Measurements from ENCODE around the gene GPR176.
"Not testable (repeated sequence)": the region's sequence is repeated elsewhere in the genome, so short reads cannot be mapped to it uniquely, and the experiment has no call there.

GPR176 gene

GRCh38 chr15:39936187-39936586 is 16.1 kb upstream of the GPR176 start:
- no peak for DNase-seq (ENCODE audit: low read depth in 2 of 2, low spot score in 1 of 2)

DNA sequence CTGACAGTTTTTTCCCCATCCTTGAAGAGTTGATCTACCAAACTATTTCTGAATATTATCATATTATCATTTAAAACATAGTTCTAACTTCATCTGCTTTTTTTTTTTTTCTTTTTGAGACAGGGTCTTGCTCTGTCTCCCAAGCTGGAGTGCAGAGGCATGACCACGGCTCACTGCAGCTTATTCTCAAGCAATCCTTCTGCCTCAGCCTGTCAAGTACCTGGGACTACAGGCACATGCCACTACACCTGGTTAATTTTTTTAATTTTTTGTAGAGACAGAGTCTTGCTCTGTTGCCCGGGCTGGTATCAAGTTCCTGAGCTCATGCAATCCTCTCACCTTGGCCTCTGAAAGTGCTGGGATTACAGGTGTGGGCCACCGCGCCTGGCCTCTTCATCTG is 15.2 kb upstream of the GPR176 start:
- no peak for DNase-seq (ENCODE audit: low read depth in 2 of 2, low spot score in 1 of 2)

DNA sequence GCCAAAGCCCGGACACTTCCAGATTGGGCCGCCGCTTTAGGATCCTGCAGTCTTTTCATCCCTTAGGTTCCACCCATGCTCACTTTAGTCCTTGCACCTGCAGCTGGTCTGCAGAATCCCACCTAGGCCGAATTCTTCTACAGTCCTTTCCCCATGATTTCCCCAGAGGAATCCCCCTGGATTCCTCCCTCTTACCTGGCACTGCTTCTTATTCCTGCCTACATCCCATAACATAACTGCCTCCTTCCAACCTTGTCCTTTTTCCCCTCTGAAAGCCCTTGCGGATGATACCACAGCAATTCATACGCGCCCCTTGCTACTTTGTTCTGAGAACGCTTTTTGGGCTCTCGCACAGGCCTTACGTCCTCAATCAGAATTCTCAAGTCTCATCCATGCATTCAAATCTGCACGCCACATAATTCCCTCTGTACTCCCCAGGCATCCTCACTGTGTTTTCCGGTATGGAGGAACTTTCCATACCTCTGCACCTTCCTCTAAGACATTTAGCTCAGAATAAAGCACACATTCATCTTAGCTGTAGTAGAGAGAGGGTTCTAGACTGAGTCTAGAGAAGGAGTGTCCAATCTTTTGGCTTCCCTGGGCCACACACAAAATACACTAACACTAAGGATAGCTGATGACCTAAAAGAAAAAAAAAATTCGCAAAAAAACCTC is 14.5 kb upstream of the GPR176 start:
- DNase-seq (ENCODE audit: low read depth in 2 of 2, low spot score in 1 of 2): no peak

- no peak for DNase-seq (ENCODE audit: low read depth in 2 of 2, low spot score in 1 of 2)
These were observed 11.5 kb upstream of the GPR176 start for GRCh38 chr15:39931615-39932014.

GRCh38 chr15:39926526-39926925 is 6.5 kb upstream of the GPR176 start:
- no peak for DNase-seq (ENCODE audit: low read depth in 2 of 2, low spot score in 1 of 2)

DNA sequence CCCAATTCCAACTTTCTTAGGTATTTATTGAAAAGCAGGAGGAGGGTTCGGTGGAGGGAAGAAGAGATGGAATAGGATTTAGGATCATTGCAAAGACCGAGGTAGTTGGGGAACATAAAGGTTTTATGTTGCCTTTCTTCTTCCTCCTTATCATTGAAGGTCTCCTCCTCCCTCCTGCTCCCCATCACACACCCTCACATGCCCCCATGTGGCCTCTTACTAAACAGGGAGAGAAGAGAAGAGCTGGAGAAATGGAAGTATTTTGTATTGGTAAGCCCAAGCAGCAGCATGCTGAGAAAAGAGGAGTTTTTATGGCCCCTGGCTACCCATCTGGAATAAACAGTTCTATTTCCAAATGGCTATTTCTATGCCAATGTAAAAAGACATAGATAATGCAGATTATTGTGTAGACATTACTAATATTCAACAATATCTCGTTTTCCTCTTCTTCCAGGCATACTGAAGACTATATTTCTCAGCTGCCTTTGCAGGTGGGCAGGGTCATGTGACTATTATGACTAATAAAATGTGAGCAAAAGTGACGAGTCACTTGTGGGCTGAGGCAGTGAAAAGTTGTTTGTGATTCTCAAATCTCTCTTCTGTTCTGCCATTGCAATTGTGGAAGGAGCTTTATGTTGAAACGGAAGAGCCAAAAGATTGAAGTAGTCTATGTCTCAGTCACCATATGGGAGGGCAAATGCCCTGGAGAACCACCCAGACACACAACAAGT is 5.2 kb upstream of the GPR176 start:
- DNase-seq (ENCODE audit: low read depth in 2 of 2, low spot score in 1 of 2): no peak

- no peak for DNase-seq (ENCODE audit: low read depth in 2 of 2, low spot score in 1 of 2)
These were observed 4.4 kb upstream of the GPR176 start for GRCh38 chr15:39924437-39924836.

DNA sequence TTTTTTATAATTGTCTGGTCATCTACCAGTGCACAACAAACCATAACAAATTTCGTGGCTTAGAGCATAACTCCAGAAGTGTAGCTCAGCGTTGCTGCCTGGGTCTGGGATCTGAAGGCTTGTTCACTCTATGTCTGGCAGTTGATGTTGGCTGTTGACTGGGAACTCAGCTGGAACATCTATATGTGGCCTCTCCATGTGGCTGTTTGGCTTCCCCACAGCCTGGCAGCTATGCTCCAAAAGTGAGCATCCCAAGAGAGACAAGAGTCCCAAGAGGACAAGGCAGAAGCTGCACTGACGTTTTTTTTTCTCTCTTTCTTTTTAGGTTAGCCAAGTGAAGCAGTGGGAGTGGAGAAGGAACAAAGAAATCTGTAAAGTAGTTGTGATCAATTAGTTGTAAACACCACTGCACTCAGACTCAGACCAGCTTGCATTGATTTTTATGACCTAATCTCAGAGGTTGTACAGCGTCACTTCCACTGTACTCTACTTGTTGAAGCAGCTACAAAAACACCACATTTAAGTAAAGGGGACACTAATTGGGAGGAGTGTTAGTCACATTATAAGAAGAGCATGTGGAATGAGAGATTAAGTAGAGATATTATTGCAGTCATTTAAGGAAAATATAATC is 2.5 kb upstream of the GPR176 start:
- no peak for DNase-seq (ENCODE audit: low read depth in 2 of 2, low spot score in 1 of 2)

DNA sequence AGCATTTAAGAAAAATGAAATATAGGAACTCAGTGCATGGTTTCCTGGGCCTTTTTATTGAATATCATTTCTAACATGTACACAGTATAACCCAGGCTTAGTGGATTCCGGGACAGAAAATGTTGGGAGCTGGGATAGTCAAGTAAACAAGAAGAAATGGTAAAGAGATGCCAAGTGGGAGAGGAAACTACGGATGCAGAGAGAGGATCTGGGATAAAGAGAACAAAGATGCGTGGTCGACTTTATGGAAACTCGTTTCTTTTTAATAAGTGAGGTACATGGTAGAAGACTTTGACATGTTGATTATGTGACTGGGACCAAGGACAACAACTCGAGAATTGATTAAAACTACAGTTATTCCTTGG is 1.2 kb upstream of the GPR176 start:
- no peak for DNase-seq (ENCODE audit: low read depth in 2 of 2, low spot score in 1 of 2)

DNA sequence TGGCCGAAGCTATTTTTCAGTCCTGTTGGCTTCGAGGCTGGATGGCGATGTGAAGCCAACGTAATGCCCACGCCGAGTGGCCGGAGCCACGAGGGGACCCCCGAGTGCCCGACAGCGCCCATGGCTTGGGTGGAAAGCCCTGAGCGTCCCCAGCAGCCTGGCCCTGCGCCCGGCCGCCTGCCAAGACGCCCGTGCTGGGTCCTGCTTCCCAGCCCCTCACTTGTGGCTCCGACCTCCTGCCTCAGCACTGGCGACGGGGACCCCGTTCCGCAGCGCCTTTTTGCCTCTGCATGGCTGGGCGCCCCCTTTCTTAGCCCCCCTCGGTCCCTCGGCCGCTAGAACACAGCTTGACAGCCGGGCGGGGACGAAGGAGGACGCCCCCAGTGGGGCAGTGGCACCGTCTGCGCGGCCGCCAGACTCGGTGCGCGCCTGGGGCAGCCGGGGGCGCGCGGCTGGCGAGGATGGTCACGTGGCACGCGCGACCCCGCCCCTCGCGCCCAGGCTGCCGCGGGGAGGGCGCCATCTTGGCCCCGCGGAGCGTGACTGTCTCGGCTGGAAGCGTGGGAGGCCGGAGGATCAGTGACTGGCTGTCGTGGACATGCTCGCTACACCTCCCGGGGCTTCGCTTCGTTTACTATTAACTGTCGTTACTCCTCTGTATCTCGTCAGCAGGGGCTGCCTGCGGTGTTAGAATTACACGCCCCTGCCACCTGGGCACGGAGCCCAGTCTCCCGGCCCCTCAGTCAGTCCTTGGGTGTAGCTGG is 626 bp upstream of the GPR176 start:
- DNase-seq (ENCODE audit: low read depth in 2 of 2, low spot score in 1 of 2): peak; percentile 69 to 75

DNA sequence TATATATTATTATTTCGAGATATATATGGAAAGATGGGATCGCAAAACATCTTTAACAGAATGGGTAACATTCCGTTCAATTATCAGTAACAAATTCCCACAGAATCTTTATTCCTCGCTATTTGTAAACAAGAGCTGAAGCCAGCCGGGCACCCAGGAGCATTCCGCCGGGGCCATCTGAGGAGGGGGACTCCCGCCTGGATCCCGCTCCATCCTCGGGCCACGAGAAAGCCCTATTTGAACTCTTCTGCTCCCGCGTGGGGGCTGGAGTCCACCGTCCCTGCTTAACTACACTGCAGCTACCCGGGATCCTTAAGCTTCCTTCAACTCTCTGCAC is 687 bp downstream of the GPR176 start:
- no peak for DNase-seq (ENCODE audit: low read depth in 2 of 2, low spot score in 1 of 2)

DNA sequence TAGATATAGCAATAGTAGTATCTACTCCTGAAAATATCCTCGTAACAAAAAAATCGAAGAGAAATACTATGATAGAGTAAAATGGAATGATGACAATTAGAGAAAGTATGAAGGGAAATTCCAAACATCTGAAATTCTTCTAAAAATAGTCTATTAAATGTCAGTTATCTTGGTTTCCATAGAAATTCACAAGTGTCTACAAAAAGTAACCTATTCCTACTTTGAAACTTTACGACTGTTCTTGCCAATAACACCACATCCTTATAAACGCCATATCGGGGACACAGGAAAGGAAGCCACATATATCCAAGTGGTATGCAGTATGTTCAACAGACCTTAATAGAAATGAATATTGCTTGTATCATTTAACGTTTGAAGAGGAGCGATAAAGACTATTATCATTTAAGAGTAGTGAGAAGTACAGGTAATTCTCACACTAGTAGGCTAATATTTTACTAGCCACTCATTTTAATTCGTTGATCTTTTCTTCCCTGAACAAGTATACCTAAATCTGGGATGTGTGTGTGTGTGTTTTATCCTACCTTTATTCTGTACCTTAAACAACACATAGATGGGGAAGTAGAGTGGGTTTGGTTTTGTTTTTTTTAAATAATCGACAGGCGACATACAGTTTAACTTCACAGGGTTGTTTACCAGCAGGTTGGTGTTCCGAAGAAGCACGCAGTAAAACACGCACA is 1.2 kb downstream of the GPR176 start:
- DNase-seq (ENCODE audit: low read depth in 2 of 2, low spot score in 1 of 2): no peak

GRCh38 chr15:39914977-39915376 is 5.1 kb downstream of the GPR176 start:
- DNase-seq (ENCODE audit: low read depth in 2 of 2, low spot score in 1 of 2): no peak

GRCh38 chr15:39909007-39909406 is 11.1 kb downstream of the GPR176 start:
- DNase-seq (ENCODE audit: low read depth in 2 of 2, low spot score in 1 of 2): no peak

- DNase-seq (ENCODE audit: low read depth in 2 of 2, low spot score in 1 of 2): no peak
These were observed 11.9 kb downstream of the GPR176 start for GRCh38 chr15:39908186-39908585.

GRCh38 chr15:39907216-39907615 is 12.8 kb downstream of the GPR176 start:
- DNase-seq (ENCODE audit: low read depth in 2 of 2, low spot score in 1 of 2): no peak

GRCh38 chr15:39904115-39904514 is 16.0 kb downstream of the GPR176 start:
- no peak for DNase-seq (ENCODE audit: low read depth in 2 of 2, low spot score in 1 of 2)

GRCh38 chr15:39898317-39898716 is 21.7 kb downstream of the GPR176 start:
- no peak for DNase-seq (ENCODE audit: low read depth in 2 of 2, low spot score in 1 of 2)

DNA sequence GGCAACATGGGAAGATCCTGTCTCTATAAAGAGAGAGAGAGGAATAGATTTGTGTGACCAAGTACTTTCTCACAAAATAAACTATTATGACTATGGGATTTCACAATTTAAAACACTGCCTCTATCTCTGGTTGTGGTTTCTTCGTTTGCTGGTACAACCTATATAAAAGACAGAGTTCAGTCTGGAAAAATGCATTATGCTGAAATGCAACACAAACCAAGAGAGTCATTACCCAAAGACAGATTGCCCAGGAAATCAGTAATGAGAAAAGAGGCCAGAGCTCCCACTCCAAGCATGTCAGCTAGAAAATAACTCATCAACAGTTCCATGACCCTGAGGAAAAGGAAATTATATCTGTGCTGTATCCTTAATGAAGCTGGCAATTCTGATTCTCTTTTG is 23.2 kb downstream of the GPR176 start:
- DNase-seq (ENCODE audit: low read depth in 2 of 2, low spot score in 1 of 2): no peak

DNA sequence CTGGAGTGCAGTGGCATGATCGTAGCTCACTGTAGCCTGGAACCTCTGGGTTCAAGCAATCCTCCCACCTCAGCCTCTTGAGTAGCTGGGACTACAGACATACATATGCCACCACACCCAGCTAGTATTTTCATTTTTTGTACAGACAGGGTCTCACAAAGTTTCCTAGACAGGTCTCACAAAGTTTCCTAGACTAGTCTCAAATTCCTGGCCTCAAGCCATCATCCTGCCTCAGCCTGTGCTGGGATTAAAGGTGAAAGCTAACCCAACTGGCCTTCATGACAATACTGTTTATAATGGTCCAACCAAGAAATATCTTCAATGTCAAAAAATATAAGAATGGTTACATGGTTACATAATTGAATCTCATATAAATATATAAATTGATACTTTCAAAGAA is 24.0 kb downstream of the GPR176 start:
- DNase-seq (ENCODE audit: low read depth in 2 of 2, low spot score in 1 of 2): no peak

DNA sequence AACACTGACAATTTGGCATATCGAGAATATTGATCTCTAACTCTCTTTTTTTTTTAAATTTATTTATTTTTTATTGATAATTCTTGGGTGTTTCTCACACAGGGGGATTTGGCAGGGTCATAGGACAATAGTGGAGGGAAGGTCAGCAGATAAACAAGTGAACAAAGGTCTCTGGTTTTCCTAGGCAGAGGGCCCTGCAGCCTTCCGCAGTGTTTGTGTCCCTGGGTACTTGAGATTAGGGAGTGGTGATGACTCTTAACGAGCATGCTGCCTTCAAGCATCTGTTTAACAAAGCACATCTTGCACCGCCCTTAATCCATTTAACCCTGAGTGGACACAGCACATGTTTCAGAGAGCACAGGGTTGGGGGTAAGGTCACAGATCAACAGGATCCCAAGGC is 27.0 kb downstream of the GPR176 start:
- DNase-seq (ENCODE audit: low read depth in 2 of 2, low spot score in 1 of 2): not testable (repeated sequence)

Data from stimulated activated CD8-positive, alpha-beta memory T cell treated with anti-CD3 and anti-CD28 coated beads, Interleukin-4, amount 100 ng/mL, for 4 hours (primary cell).